IMR-90 (cell line): ENCODE data around the gene AUTS2. TPM values are rescaled to one million over a fixed set of nuclear protein-coding genes. Genes with fewer than 3 reads are reported as not detected.

Experiments
- ATAC-seq: fragments of 200-7000 bp; cut with Tn5 transposase; 2 replicates; pipeline ENCODE4 v1.9.1; 2020; ENCODE audit warnings: low read depth, mild to moderate bottlenecking, moderate library complexity
- BruUV-seq: library from RNA; stranded (reverse); fragments of 400-500 nt; replicated peaks from 2 replicates; lab custom pipeline; 2021; lab: Mats Ljungman, UMichigan
- CTCF ChIA-PET: fragments of 300-600 bp; formaldehyde crosslinking; extraction: SDS; loops from one replicate; lab custom pipeline; 2021; ENCODE audit warnings: antibody characterized with exemption; lab: Yijun Ruan, JAX
- POLR2A ChIA-PET: fragments of 300-600 bp; sonication (Branson Sonifier 250); formaldehyde crosslinking; loops from one replicate; lab custom pipeline; 2022; ENCODE audit warnings: antibody characterized with exemption; ENCODE audit not compliant: unreplicated experiment; lab: Charles Lee
- DNase-seq: peaks from one replicate; pipeline ENCODE4 v3.0.0; 2013
- H2AFZ ChIP-seq: replicated peaks from 2 replicates; pipeline ENCODE3; 2013; ENCODE audit warnings: low read length, mild to moderate bottlenecking; ENCODE audit not compliant: poor library complexity
- H2AK5ac ChIP-seq: 2 replicates; pipeline ENCODE4 v1.6.1; 2013; ENCODE audit warnings: low read depth, low read length, inconsistent platforms
- H2AK9ac ChIP-seq: replicated peaks from 2 replicates; pipeline ENCODE3; 2013; ENCODE audit warnings: mild to moderate bottlenecking, low read depth, low read length, moderate library complexity; ENCODE audit not compliant: poor library complexity
- H2BK120ac ChIP-seq: 2 replicates; pipeline ENCODE4 v1.6.1; 2013; ENCODE audit warnings: low read depth, low read length, inconsistent platforms
- H2BK15ac ChIP-seq: 3 replicates; pipeline ENCODE4 v1.6.1; 2013; ENCODE audit warnings: low read depth, low read length, inconsistent platforms
- H2BK20ac ChIP-seq: 2 replicates; pipeline ENCODE4 v1.6.1; 2013; ENCODE audit warnings: low read depth, mild to moderate bottlenecking, inconsistent platforms, low read length, moderate library complexity
- H2BK5ac ChIP-seq: 2 replicates; pipeline ENCODE4 v1.6.1; 2013; ENCODE audit warnings: mild to moderate bottlenecking, low read depth, low read length, inconsistent platforms; ENCODE audit not compliant: poor library complexity, severe bottlenecking
- H3K14ac ChIP-seq: replicated peaks from 2 replicates; pipeline ENCODE4 v1.6.1; 2013; ENCODE audit warnings: low read depth, low read length, inconsistent platforms
- H3K18ac ChIP-seq: 2 replicates; pipeline ENCODE4 v1.6.1; 2013; ENCODE audit warnings: low read depth, low read length, control low read depth
- H3K23ac ChIP-seq: 2 replicates; pipeline ENCODE4 v1.6.1; 2013; ENCODE audit warnings: low read depth, low read length, inconsistent platforms
- H3K27ac ChIP-seq: 2 replicates; pipeline ENCODE4 v1.5.1; 2013; ENCODE audit warnings: mild to moderate bottlenecking, control low read depth, low read length; ENCODE audit not compliant: insufficient read depth
- H3K27me3 ChIP-seq: 2 replicates; pipeline ENCODE4 v1.6.1; 2013; ENCODE audit warnings: low read length; ENCODE audit not compliant: control insufficient read depth, insufficient read depth
- H3K36me3 ChIP-seq: 2 replicates; pipeline ENCODE4 v1.6.1; 2013; ENCODE audit warnings: low read length, mixed read lengths; ENCODE audit not compliant: control insufficient read depth, insufficient read depth
- H3K4ac ChIP-seq: 2 replicates; pipeline ENCODE4 v1.6.1; 2013; ENCODE audit warnings: low read depth, low read length, inconsistent platforms
- H3K4me1 ChIP-seq: 2 replicates; pipeline ENCODE4 v1.6.1; 2013; ENCODE audit warnings: low read length, mixed read lengths; ENCODE audit not compliant: control insufficient read depth, insufficient read depth
- H3K4me2 ChIP-seq: 2 replicates; pipeline ENCODE4 v1.6.1; 2013; ENCODE audit warnings: low read depth, mild to moderate bottlenecking, control low read depth, low read length, moderate library complexity
- H3K4me3 ChIP-seq: 2 replicates; pipeline ENCODE4 v1.5.1; 2013; ENCODE audit warnings: low read depth, mild to moderate bottlenecking, control low read depth, low read length, moderate library complexity; ENCODE audit not compliant: insufficient read depth
- H3K56ac ChIP-seq: 2 replicates; pipeline ENCODE4 v1.6.1; 2013; ENCODE audit warnings: low read length, inconsistent platforms; ENCODE audit not compliant: insufficient read depth; ENCODE audit errors: extremely low read depth
- H3K79me1 ChIP-seq, 2 experiments: 2 replicates each; pipeline ENCODE4 v1.6.1; 2013; ENCODE audit warnings: low read length in 2 of 2, inconsistent platforms in 1 of 2, low read depth in 1 of 2
- H3K9ac ChIP-seq: 2 replicates; pipeline ENCODE4 v1.6.1; 2013; ENCODE audit warnings: low read depth, low read length, control low read depth
- H3K9me1 ChIP-seq: 2 replicates; pipeline ENCODE4 v1.6.1; 2013; ENCODE audit warnings: low read length, inconsistent platforms; ENCODE audit not compliant: insufficient read depth
- H3K9me3 ChIP-seq: 2 replicates; pipeline ENCODE4 v1.6.1; 2013; ENCODE audit warnings: low read length; ENCODE audit not compliant: control insufficient read depth, insufficient read depth
- H4K20me1 ChIP-seq: 2 replicates; pipeline ENCODE4 v1.6.1; 2013; ENCODE audit warnings: low read length, inconsistent platforms; ENCODE audit not compliant: insufficient read depth
- H4K5ac ChIP-seq: 2 replicates; pipeline ENCODE4 v1.6.1; 2013; ENCODE audit warnings: mild to moderate bottlenecking, low read depth, low read length, control low read depth
- H4K8ac ChIP-seq, 2 experiments: 2 replicates each; pipeline ENCODE4 v1.6.1; 2013; ENCODE audit warnings: low read depth in 2 of 2, low read length in 2 of 2, control low read depth in 1 of 2, inconsistent platforms in 1 of 2
- H4K91ac ChIP-seq: 2 replicates; pipeline ENCODE4 v1.6.1; 2013; ENCODE audit warnings: low read depth, low read length, inconsistent platforms; ENCODE audit not compliant: insufficient read depth
- CEBPB ChIP-seq: IDR thresholded peaks from 2 replicates; pipeline ENCODE4 v1.6.1; 2012; ENCODE audit warnings: low read depth, low read length, improper control_type of control experiment
- CHD1 ChIP-seq: IDR thresholded peaks from 2 replicates; pipeline ENCODE4 v1.6.1; 2012; ENCODE audit warnings: low read depth, low read length, improper control_type of control experiment
- FOS ChIP-seq: fragments of 150-350 bp; IDR thresholded peaks from 2 replicates; pipeline ENCODE4 v1.6.1; 2016; ENCODE audit warnings: low read depth, low read length
- MAFK ChIP-seq: IDR thresholded peaks from 2 replicates; pipeline ENCODE4 v1.6.1; 2012; ENCODE audit warnings: low read depth, low read length, improper control_type of control experiment
- MAZ ChIP-seq: IDR thresholded peaks from 2 replicates; pipeline ENCODE4 v1.6.1; 2012; ENCODE audit warnings: low read depth, mild to moderate bottlenecking, low read length, improper control_type of control experiment, moderate library complexity, borderline replicate concordance
- MXI1 ChIP-seq: IDR thresholded peaks from 2 replicates; pipeline ENCODE4 v1.6.1; 2012; ENCODE audit warnings: low read depth, mild to moderate bottlenecking, low read length, moderate library complexity, borderline replicate concordance
- NFE2L2 ChIP-seq: fragments of 150-350 bp; IDR thresholded peaks from 2 replicates; pipeline ENCODE4 v1.6.1; 2016; ENCODE audit warnings: low read depth, mild to moderate bottlenecking, low read length
- POLR2A ChIP-seq: IDR thresholded peaks from 2 replicates; pipeline ENCODE4 v1.6.1; 2012; ENCODE audit warnings: mild to moderate bottlenecking, low read depth, low read length
- RAD21 ChIP-seq: IDR thresholded peaks from 2 replicates; pipeline ENCODE4 v1.6.1; 2012; ENCODE audit warnings: low read length, improper control_type of control experiment
- RFX5 ChIP-seq: IDR thresholded peaks from 2 replicates; pipeline ENCODE4 v1.8.0; 2012; ENCODE audit warnings: low read depth, mild to moderate bottlenecking, low read length, moderate library complexity
- SMC3 ChIP-seq: fragments of 150-350 bp; IDR thresholded peaks from 2 replicates; pipeline ENCODE4 v1.6.1; 2016; ENCODE audit warnings: low read depth, mild to moderate bottlenecking, antibody characterized with exemption, low read length, moderate library complexity
- WGBS, 2 experiments: methylation state at CpG; one replicate each; pipeline versions ENCODE4 v1.1.5 to v1.1.7; 2013; ENCODE audit warnings: missing lambda C conversion rate in 2 of 2; ENCODE audit not compliant: insufficient read length in 1 of 2; ENCODE audit errors: extremely low coverage in 2 of 2; 5-methylcytosine and 5-hydroxymethylcytosine counted together
- dilution Hi-C: fragments of 300-500 bp; cut with HindIII; formaldehyde crosslinking; loops from one replicate; pipeline ENCODE4 v1.14.3; 2018; ENCODE audit warnings: low sequenced_read_pairs; ENCODE audit not compliant: unreplicated experiment
- in situ Hi-C: fragments of 300-500 bp; cut with MboI; formaldehyde crosslinking; loops from 3 replicates; pipeline ENCODE4 v1.14.3; 2019; ENCODE audit warnings: low sequenced_read_pairs, inconsistent platforms, mixed read lengths
- intact Hi-C: fragments of 100-400 bp; cut with micrococcal nuclease; formaldehyde crosslinking; loops from 2 replicates; pipeline ENCODE4 v1.10.0; 2022
- polyA plus RNA-seq, 3 experiments: library from polyadenylated mRNA; depleted of rRNA; stranded (reverse); fragments of >200 nt; gene quantifications; 2 replicates each; pipeline ENCODE4 v1.2.3, GENCODE V29; 2012; ENCODE audit warnings: low replicate concordance in 1 of 3
- total RNA-seq: library from RNA; depleted of rRNA; stranded (reverse); fragments of >200 nt; gene quantifications from 2 replicates; pipeline ENCODE4 v1.2.3, GENCODE V29; 2012
- TF ChIP-seq, protein P1 (sequence below): fragments of 150-350 bp; IDR thresholded peaks from 2 replicates; pipeline ENCODE4 v1.6.1; 2017; ENCODE audit warnings: mild to moderate bottlenecking, antibody characterized with exemption, low read length, low read depth
- TF ChIP-seq, protein P2 (sequence below): conservative IDR thresholded peaks from 2 replicates; pipeline ENCODE4 v1.5.1; 2012; ENCODE audit warnings: mild to moderate bottlenecking, low read depth, low read length, improper control_type of control experiment

Gene AUTS2
- total and polyA plus RNA-seq, 2 of the 4 experiments (the other 2 are of a cell fraction), result 0.90 to 3.0 TPM

DNA sequence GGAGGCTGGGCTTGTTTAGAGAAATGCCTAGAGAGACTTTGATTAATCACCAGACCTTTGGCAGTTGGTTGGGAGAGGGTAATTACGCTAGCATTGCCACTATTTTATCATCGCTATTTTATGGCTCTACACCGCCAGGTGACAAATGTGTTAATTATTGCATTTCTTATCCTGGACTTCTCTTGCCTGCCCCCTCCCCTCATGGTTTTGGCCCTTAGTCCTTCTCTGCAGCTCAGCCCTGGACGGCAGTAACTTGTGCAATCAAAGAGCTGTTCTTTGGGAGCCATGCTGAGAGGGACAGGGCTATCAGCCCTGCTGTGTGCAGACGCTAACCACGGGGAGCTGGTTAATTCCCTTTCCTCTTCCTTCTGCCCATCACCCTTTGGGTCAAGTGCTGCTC is 585.0 kb downstream of the AUTS2 start:
- H3K18ac ChIP-seq, result no peak overlapping the region
- intact Hi-C loops (no loop called here), dilution Hi-C loops (no loop called here), in situ Hi-C loops (no loop called here)
- 0 out of 2 replicates have a peak, but pooled peaks cover 2% of the 10 kb centered on the region for H3K9me3 ChIP-seq
- no peak overlapping the region for H2BK15ac ChIP-seq
- no peak overlapping the region for H4K8ac ChIP-seq
- no peaks in the 10 kb centered on the region for H3K27me3 ChIP-seq
- no peak overlapping the region for H3K56ac ChIP-seq
- no peak overlapping the region for H2BK20ac ChIP-seq
- CTCF ChIA-PET, result interaction anchor here (0.7 kb wide), 1 partner anchor 11 kb away, joined by 4 read pairs; no protein-coding TSS in a partner anchor
- 0% methylated on average over 1 of the region's 6 CpGs; no CpG with 5 or more reads in 1 of the 2 experiments for WGBS, 2 experiments
- H3K4ac ChIP-seq, result no peak overlapping the region
- DNase-seq, result no peak
- no peak overlapping the region for H2AK5ac ChIP-seq
- no peaks in the 10 kb centered on the region for H3K9me1 ChIP-seq
- no peaks in the 10 kb centered on the region for H3K4me1 ChIP-seq
- H2AFZ ChIP-seq, result no peak overlapping the region
- no peak for ATAC-seq
- no peak overlapping the region for H2BK5ac ChIP-seq
- H4K20me1 ChIP-seq, result no peaks in the 10 kb centered on the region
- no peak overlapping the region for H3K27ac ChIP-seq
- no TSS peak for BruUV-seq
- H3K14ac ChIP-seq, result no peak overlapping the region
- no peak overlapping the region for H4K5ac ChIP-seq
- H3K9ac ChIP-seq, result no peak overlapping the region
- H3K4me2 ChIP-seq, result no peak overlapping the region
- TF ChIP-seq POLR2A (no peak), CHD1 (no peak), SMC3 (no peak), FOS (no peak), MAZ (no peak), MAFK (no peak), MXI1 (no peak), RAD21 (no peak), NFE2L2 (no peak), RFX5 (no peak), CEBPB (no peak)
- TF ChIP-seq, protein P1, sequence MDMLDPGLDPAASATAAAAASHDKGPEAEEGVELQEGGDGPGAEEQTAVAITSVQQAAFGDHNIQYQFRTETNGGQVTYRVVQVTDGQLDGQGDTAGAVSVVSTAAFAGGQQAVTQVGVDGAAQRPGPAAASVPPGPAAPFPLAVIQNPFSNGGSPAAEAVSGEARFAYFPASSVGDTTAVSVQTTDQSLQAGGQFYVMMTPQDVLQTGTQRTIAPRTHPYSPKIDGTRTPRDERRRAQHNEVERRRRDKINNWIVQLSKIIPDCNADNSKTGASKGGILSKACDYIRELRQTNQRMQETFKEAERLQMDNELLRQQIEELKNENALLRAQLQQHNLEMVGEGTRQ, result no peak
- TF ChIP-seq, protein P2, sequence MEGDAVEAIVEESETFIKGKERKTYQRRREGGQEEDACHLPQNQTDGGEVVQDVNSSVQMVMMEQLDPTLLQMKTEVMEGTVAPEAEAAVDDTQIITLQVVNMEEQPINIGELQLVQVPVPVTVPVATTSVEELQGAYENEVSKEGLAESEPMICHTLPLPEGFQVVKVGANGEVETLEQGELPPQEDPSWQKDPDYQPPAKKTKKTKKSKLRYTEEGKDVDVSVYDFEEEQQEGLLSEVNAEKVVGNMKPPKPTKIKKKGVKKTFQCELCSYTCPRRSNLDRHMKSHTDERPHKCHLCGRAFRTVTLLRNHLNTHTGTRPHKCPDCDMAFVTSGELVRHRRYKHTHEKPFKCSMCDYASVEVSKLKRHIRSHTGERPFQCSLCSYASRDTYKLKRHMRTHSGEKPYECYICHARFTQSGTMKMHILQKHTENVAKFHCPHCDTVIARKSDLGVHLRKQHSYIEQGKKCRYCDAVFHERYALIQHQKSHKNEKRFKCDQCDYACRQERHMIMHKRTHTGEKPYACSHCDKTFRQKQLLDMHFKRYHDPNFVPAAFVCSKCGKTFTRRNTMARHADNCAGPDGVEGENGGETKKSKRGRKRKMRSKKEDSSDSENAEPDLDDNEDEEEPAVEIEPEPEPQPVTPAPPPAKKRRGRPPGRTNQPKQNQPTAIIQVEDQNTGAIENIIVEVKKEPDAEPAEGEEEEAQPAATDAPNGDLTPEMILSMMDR, result no peak
- no peak overlapping the region for H3K23ac ChIP-seq
- no peak overlapping the region for H3K4me3 ChIP-seq
- no peaks in the 10 kb centered on the region for H3K36me3 ChIP-seq
- H2AK9ac ChIP-seq, result no peak overlapping the region
- no peak overlapping the region for H2BK120ac ChIP-seq
- no peaks in the 10 kb centered on the region for H3K79me1 ChIP-seq
- H4K91ac ChIP-seq, result no peak overlapping the region
- POLR2A ChIA-PET, result no interaction called here
